Brain microvascular endothelial cell (primary cell): Measurements from ENCODE around the gene DCUN1D2.
"Not testable (repeated sequence)": the region's sequence is repeated elsewhere in the genome, so short reads cannot be mapped to it uniquely, and the experiment has no call there.

Experiments
- DNase-seq: peaks from one replicate; pipeline ENCODE4 v3.0.0-alpha.2; 2020
- H3K27ac ChIP-seq: fragments of 250-450 bp; sonication (Bioruptor Pico); 2 replicates; pipeline ENCODE4 v1.5.1; 2020; ENCODE audit warnings: mild to moderate bottlenecking, moderate library complexity
- H3K27me3 ChIP-seq: fragments of 250-450 bp; sonication (Bioruptor Pico); replicated peaks from 2 replicates; pipeline ENCODE4 v1.5.1; 2020; ENCODE audit warnings: mild to moderate bottlenecking
- H3K36me3 ChIP-seq: fragments of 250-450 bp; sonication (Bioruptor Pico); replicated peaks from 2 replicates; pipeline ENCODE4 v1.5.1; 2020; ENCODE audit warnings: mild to moderate bottlenecking
- H3K4me3 ChIP-seq: 2 replicates; pipeline ENCODE4 v1.5.1; 2011; ENCODE audit warnings: low read depth, mild to moderate bottlenecking, control low read depth, low read length, moderate library complexity
- CTCF ChIP-seq: IDR thresholded peaks from 2 replicates; pipeline ENCODE4 v1.5.1; 2011; ENCODE audit warnings: low read depth, mild to moderate bottlenecking, moderate library complexity, low read length, control low read depth, inconsistent platforms; ENCODE audit errors: missing control alignments
- in situ Hi-C: cut with HindIII; loops from 2 replicates; pipeline ENCODE4 v1.10.0; 2017; ENCODE audit warnings: low sequenced_read_pairs, low pct_ligation_motif_present

The DCUN1D2 gene

GRCh38 chr13:113442354-113442984, 48.0 kb downstream of the DCUN1D2 start:
- no peak for DNase-seq
- no peaks in the 10 kb centered on the region for H3K27me3 ChIP-seq
- in situ Hi-C loops: no loop called here
- TF ChIP-seq CTCF: no peak
- no peak overlapping the region for H3K4me3 ChIP-seq
- no peak overlapping the region for H3K27ac ChIP-seq
- no peaks in the 10 kb centered on the region for H3K36me3 ChIP-seq

- TF ChIP-seq CTCF: no peak
- H3K36me3 ChIP-seq: no peaks in the 10 kb centered on the region
- in situ Hi-C loops: no loop called here
- no peak for DNase-seq
- no peaks in the 10 kb centered on the region for H3K27me3 ChIP-seq
- H3K4me3 ChIP-seq: no peak overlapping the region
- no peak overlapping the region for H3K27ac ChIP-seq
Observed at GRCh38 chr13:113441661-113442060, 48.9 kb downstream of the DCUN1D2 start.

- no peak for TF ChIP-seq CTCF
- in situ Hi-C loops: no loop called here
- no peak for DNase-seq
Observed at GRCh38 chr13:113437408-113438010, 53.0 kb downstream of the DCUN1D2 start.

GRCh38 chr13:113436866-113437265, 53.6 kb downstream of the DCUN1D2 start:
- H3K27me3 ChIP-seq, DNase-seq, H3K36me3 ChIP-seq, H3K27ac ChIP-seq, H3K4me3 ChIP-seq, in situ Hi-C loops: not testable (repeated sequence)

More at GRCh38 chr13:113437408-113438010, 53.0 kb downstream of the DCUN1D2 start:
- Histone ChIP-seq H3K27me3 (no peaks in the 10 kb centered on the region), H3K36me3 (no peaks in the 10 kb centered on the region), H3K4me3 (no peak overlapping the region), H3K27ac (no peak overlapping the region)

- H3K36me3 ChIP-seq, H3K4me3 ChIP-seq, in situ Hi-C loops, H3K27ac ChIP-seq, DNase-seq, H3K27me3 ChIP-seq: not testable (repeated sequence)
Observed at GRCh38 chr13:113435907-113436306, 54.6 kb downstream of the DCUN1D2 start.

DNA sequence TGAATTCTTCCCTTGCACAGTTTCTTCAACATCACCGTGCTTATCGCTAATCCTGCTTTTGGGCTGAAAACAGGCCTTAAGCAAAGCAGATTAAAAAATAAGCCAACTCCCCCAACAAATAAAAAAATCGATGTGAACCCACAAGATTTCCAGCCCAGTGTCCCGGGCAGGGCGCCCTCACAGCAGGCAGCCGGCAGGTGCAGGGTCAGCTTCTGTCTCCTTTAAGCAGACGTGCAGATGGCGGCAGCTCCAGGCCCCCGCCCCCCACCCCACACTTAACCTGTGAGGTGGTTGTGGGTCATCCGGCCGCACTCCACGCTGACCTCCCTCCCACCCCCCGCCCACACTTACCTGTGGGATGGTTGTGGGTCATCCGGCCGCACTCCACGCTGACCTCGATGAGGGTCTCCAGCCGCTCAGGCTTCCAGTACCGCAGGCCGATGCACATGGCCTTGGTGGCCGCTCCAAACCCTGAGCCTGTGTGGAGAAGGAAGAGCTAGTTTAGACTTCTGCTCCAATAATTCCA, 57.1 kb downstream of the DCUN1D2 start:
- in situ Hi-C loops: no loop called here
- TF ChIP-seq CTCF: no peak

More for the DNA sequence above, 57.1 kb downstream of the DCUN1D2 start:
- H3K27me3 ChIP-seq: no peaks in the 10 kb centered on the region
- H3K4me3 ChIP-seq: no peak overlapping the region
- H3K36me3 ChIP-seq: no peaks in the 10 kb centered on the region
- H3K27ac ChIP-seq: no peak overlapping the region
- DNase-seq: no peak
